WTC11 (cell line): ENCODE data around the gene SEZ6.

ENCODE experiments used
- ATF1 ChIP-seq: sonication (generic); formaldehyde crosslinking; IDR thresholded peaks from 2 replicates; pipeline ENCODE4 v1.8.1; 2023; ENCODE audit warnings: mild to moderate bottlenecking, moderate library complexity, missing genetic modification reagents
- CBFB ChIP-seq: sonication (generic); formaldehyde crosslinking; IDR thresholded peaks from 2 replicates; pipeline ENCODE4 v1.8.1; 2022; ENCODE audit warnings: mild to moderate bottlenecking, low read depth, missing genetic modification reagents
- CREM ChIP-seq: sonication (generic); formaldehyde crosslinking; IDR thresholded peaks from 2 replicates; pipeline ENCODE4 v1.8.1; 2022; ENCODE audit warnings: mild to moderate bottlenecking, missing genetic modification reagents, moderate library complexity
- FOXK1 ChIP-seq: sonication (generic); formaldehyde crosslinking; IDR thresholded peaks from 2 replicates; pipeline ENCODE4 v1.8.0; 2022; ENCODE audit warnings: mild to moderate bottlenecking, moderate library complexity, missing genetic modification reagents
- JUN ChIP-seq: sonication (generic); formaldehyde crosslinking; IDR thresholded peaks from 2 replicates; pipeline ENCODE4 v1.8.0; 2023; ENCODE audit warnings: mild to moderate bottlenecking, missing genetic modification reagents
- SMAD4 ChIP-seq: sonication (generic); formaldehyde crosslinking; IDR thresholded peaks from 2 replicates; pipeline ENCODE4 v1.8.0; 2022; ENCODE audit warnings: mild to moderate bottlenecking, missing genetic modification reagents
- TEAD4 ChIP-seq: sonication (generic); formaldehyde crosslinking; IDR thresholded peaks from 2 replicates; pipeline ENCODE4 v1.8.0; 2022; ENCODE audit warnings: mild to moderate bottlenecking, missing genetic modification reagents
- TF ChIP-seq, protein P1 (sequence below): fragments of 200-600 bp; IDR thresholded peaks from 2 replicates; pipeline ENCODE4 v1.8.0; 2022; ENCODE audit warnings: antibody characterized with exemption
- TF ChIP-seq, protein P2 (sequence below): sonication (generic); formaldehyde crosslinking; IDR thresholded peaks from 2 replicates; pipeline ENCODE4 v1.8.0; 2023; ENCODE audit warnings: mild to moderate bottlenecking, missing genetic modification reagents
- TF ChIP-seq, protein P3 (sequence below): sonication (generic); formaldehyde crosslinking; IDR thresholded peaks from 2 replicates; pipeline ENCODE4 v1.8.1; 2023; ENCODE audit warnings: mild to moderate bottlenecking, missing genetic modification reagents, moderate library complexity
- TF ChIP-seq, protein P4 (sequence below): sonication (generic); formaldehyde crosslinking; IDR thresholded peaks from 2 replicates; pipeline ENCODE4 v1.8.1; 2023; ENCODE audit warnings: mild to moderate bottlenecking, missing genetic modification reagents, borderline replicate concordance
- TF ChIP-seq, protein P5 (sequence below): fragments of 250-450 bp; sonication (Bioruptor Pico); IDR thresholded peaks from 2 replicates; pipeline ENCODE4 v1.9.0; 2021; ENCODE audit warnings: moderate library complexity, mild to moderate bottlenecking, inconsistent platforms, borderline replicate concordance

DNA sequence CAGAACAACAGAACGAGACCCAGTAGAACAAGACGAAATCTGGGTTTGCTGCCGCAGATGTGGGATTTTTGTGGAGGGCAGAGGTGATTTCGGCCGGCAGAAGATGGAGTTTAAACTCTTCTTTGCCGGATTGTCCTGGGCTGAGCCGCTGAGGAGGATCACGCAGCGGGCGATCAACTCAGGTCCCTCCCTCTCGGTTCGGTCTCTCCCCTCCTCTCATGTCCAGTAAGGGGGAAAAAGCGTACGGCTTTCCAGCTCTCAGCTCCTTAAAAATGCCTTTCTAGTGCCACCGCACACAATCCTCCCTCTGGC, 57.0 kb downstream of the SEZ6 start:
- TF ChIP-seq CBFB (CRISPR knock-in tag) (no peak), ATF1 (CRISPR knock-in tag) (no peak), SMAD4 (CRISPR knock-in tag) (no peak), JUN (CRISPR knock-in tag) (no peak), FOXK1 (CRISPR knock-in tag) (no peak), CREM (CRISPR knock-in tag) (no peak), TEAD4 (CRISPR knock-in tag) (no peak)
- TF ChIP-seq, protein P1, sequence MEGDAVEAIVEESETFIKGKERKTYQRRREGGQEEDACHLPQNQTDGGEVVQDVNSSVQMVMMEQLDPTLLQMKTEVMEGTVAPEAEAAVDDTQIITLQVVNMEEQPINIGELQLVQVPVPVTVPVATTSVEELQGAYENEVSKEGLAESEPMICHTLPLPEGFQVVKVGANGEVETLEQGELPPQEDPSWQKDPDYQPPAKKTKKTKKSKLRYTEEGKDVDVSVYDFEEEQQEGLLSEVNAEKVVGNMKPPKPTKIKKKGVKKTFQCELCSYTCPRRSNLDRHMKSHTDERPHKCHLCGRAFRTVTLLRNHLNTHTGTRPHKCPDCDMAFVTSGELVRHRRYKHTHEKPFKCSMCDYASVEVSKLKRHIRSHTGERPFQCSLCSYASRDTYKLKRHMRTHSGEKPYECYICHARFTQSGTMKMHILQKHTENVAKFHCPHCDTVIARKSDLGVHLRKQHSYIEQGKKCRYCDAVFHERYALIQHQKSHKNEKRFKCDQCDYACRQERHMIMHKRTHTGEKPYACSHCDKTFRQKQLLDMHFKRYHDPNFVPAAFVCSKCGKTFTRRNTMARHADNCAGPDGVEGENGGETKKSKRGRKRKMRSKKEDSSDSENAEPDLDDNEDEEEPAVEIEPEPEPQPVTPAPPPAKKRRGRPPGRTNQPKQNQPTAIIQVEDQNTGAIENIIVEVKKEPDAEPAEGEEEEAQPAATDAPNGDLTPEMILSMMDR = no peak
- TF ChIP-seq, protein P2, sequence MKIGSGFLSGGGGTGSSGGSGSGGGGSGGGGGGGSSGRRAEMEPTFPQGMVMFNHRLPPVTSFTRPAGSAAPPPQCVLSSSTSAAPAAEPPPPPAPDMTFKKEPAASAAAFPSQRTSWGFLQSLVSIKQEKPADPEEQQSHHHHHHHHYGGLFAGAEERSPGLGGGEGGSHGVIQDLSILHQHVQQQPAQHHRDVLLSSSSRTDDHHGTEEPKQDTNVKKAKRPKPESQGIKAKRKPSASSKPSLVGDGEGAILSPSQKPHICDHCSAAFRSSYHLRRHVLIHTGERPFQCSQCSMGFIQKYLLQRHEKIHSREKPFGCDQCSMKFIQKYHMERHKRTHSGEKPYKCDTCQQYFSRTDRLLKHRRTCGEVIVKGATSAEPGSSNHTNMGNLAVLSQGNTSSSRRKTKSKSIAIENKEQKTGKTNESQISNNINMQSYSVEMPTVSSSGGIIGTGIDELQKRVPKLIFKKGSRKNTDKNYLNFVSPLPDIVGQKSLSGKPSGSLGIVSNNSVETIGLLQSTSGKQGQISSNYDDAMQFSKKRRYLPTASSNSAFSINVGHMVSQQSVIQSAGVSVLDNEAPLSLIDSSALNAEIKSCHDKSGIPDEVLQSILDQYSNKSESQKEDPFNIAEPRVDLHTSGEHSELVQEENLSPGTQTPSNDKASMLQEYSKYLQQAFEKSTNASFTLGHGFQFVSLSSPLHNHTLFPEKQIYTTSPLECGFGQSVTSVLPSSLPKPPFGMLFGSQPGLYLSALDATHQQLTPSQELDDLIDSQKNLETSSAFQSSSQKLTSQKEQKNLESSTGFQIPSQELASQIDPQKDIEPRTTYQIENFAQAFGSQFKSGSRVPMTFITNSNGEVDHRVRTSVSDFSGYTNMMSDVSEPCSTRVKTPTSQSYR (CRISPR knock-in tag) = no peak
- TF ChIP-seq, protein P3, sequence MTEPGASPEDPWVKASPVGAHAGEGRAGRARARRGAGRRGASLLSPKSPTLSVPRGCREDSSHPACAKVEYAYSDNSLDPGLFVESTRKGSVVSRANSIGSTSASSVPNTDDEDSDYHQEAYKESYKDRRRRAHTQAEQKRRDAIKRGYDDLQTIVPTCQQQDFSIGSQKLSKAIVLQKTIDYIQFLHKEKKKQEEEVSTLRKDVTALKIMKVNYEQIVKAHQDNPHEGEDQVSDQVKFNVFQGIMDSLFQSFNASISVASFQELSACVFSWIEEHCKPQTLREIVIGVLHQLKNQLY (CRISPR knock-in tag) = no peak
- TF ChIP-seq, protein P4, sequence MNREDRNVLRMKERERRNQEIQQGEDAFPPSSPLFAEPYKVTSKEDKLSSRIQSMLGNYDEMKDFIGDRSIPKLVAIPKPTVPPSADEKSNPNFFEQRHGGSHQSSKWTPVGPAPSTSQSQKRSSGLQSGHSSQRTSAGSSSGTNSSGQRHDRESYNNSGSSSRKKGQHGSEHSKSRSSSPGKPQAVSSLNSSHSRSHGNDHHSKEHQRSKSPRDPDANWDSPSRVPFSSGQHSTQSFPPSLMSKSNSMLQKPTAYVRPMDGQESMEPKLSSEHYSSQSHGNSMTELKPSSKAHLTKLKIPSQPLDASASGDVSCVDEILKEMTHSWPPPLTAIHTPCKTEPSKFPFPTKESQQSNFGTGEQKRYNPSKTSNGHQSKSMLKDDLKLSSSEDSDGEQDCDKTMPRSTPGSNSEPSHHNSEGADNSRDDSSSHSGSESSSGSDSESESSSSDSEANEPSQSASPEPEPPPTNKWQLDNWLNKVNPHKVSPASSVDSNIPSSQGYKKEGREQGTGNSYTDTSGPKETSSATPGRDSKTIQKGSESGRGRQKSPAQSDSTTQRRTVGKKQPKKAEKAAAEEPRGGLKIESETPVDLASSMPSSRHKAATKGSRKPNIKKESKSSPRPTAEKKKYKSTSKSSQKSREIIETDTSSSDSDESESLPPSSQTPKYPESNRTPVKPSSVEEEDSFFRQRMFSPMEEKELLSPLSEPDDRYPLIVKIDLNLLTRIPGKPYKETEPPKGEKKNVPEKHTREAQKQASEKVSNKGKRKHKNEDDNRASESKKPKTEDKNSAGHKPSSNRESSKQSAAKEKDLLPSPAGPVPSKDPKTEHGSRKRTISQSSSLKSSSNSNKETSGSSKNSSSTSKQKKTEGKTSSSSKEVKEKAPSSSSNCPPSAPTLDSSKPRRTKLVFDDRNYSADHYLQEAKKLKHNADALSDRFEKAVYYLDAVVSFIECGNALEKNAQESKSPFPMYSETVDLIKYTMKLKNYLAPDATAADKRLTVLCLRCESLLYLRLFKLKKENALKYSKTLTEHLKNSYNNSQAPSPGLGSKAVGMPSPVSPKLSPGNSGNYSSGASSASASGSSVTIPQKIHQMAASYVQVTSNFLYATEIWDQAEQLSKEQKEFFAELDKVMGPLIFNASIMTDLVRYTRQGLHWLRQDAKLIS (CRISPR knock-in tag) = no peak
- TF ChIP-seq, protein P5, sequence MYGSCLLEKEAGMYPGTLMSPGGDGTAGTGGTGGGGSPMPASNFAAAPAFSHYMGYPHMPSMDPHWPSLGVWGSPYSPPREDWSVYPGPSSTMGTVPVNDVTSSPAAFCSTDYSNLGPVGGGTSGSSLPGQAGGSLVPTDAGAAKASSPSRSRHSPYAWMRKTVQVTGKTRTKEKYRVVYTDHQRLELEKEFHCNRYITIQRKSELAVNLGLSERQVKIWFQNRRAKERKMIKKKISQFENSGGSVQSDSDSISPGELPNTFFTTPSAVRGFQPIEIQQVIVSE (CRISPR knock-in tag) = no peak
